NCI-H2107 treated with DMSO at 0.1 percent for 48 hours (cell line): ENCODE measurements around the gene RNF214.
A peak's percentile ranks its signal among the peaks of the same experiment; 100 is the strongest.
"Not testable (repeated sequence)": the region's sequence is repeated elsewhere in the genome, so short reads cannot be mapped to it uniquely, and the experiment has no call there.

Source experiments
- DNase-seq: peaks from one replicate; lab custom pipeline; 2025; ENCODE audit not compliant: unreplicated experiment; lab: John Stamatoyannopoulos, UW

The RNF214 gene

DNA sequence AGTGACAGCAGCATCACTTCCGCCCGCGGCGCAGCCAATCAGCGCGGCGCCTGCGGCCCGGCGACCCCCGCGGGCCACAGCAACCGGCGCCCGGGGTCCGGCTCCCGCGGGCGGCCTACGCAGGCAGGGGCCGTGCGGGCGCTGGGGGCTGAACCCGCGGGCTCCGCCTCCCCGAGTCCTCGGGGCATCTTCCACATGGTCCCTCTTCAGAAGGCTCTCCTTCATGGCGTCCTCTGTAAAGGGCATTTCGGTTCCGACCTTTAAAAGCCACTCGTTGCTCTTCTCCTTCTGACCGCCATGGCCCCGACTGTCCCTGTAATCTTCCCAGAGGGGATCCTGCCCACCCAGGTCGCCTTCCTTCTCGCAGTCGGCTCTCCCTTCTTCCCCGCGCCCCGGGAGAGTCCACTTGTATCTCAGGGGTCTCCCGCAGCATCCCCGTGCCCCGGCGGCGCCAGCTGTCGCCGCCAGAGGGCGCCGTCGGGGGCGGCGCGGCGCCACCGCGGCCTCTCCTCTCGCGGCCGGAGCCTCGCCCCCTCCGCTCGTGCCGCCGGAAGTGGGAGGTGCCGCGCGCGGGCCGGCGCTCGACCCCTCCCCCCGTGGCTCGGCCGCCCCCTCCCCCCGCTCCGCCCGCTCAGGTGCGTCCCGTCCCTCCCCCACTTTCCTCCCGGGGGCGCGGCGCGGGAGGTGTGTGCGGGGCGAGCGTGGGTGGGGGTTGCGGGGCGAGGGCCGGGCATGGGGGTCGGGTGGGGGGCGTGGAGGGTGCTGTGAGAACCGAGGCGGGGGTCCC, at the start of gene RNF214:
Gene RNF214 (plus strand): TSS at position 580 of the 787 bp plus-strand sequence. CDS start 1,602 bp downstream, outside the sequence.
- peak; percentile 54 for DNase-seq

DNA sequence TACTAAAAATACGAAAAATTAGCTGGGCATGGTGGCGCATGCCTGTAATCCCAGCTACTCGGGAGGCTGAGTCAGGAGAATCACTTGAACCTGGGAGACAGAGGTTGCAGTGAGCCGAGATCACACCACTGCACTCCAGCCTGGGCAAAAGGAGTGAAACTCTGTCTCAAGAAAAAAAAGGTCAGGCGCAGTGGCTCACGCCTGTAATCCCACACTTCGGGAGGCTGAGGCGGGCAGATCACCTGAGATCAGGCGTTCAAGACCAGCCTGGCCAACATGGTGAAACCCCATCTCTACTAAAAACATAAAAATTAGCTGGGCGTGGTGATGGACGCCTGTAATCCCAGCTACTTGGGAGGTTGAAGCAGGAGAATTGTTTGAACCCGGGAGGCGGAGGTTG, 49.3 kb upstream of the RNF214 start:
- DNase-seq, result not testable (repeated sequence)

DNA sequence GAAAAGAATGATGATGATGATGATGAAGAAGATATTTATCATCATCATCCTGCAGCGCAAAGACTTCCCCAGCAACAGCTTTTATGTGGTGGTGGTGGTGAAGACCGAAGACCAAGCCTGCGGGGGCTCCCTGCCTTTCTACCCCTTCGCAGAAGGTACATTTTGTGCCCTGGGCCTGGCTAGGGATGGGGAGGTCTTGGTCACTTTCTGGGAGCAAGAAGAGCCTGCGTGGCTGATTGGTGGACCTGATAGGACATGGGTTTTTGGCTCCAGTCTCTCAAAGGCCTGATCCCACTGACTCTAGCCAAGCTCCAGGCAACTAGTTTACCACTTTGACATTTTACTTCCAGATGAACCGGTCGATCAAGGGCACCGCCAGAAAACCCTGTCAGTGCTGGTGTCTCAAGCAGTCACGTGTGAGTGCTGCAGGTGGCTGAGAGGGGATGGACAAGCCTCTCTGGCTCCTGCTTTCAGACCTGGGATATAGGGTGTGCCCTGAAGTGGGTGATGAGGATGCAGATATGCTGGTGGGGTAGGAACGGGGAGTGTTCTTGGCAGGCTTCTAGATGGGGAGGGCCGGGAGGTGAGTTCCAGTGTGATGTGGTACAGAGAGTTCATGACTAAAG, 48.6 kb upstream of the RNF214 start:
- no peak for DNase-seq

DNA sequence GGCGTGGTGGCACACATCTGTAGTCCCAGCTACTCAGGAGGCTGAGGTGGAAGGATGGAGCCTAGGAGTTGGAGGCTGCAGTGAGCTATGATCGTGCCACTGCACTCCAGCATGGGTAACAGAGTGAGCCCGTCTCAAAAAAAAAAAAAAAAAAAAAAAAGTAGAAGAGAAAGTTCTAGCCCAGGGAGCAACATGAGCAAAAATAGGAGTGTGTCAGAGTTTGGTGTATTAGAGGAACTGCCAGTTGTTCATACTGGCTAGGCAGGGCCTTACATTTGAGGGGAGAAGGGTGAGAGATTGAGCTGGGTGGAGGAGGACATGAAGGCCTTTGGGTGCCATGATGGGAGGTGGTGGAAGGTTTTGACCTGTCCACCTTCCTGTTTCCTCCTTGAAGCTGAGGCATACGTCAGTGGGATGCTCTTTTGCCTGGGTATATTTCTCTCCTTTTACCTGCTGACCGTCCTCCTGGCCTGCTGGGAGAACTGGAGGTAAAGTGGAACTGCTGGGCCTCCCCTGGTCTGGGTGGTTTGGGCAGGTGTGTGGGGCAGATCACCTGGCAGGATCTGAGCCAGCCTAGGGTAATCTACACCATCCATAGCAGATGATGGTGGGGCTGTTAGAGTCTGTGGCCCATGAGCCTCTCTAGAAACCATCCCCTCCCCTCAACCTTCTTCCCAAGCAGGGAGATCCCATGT, 46.6 kb upstream of the RNF214 start:
- no peak for DNase-seq

DNA sequence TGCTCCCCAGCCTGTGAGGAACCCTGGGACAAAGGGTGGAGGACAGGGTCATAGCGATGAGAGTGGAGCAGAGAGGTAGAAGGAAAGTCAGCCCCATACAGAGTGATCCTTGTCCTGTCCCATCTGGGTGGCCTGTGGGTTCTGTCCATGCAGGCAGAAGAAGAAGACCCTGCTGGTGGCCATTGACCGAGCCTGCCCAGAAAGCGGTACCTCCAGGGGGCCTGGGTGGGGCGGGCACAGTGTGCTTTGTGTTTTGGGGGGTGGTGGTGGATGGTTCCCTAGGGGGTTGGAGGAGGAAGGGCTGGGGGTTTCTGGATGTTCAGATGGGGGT, 46.1 kb upstream of the RNF214 start:
- no peak for DNase-seq

DNA sequence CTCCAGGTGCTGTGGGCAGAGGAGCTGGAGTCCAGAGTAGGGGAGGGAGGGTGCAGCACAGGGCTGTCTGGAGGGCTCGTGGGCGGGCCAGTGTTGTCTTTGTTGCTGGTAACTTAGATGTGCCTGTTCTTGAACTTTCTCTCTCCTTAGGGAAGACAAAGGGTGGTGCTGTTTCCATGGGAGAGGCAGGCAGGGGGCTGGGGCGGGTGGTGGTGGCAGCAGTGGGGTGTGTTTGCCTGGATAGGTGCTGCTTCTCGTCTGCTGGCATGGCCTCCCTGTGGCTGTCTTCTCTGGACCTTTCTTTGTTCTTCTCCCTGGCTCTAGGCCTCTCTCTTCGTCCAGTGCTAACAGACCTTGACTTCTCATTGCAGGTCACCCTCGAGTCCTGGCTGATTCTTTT, 45.5 kb upstream of the RNF214 start:
- no peak for DNase-seq

DNA sequence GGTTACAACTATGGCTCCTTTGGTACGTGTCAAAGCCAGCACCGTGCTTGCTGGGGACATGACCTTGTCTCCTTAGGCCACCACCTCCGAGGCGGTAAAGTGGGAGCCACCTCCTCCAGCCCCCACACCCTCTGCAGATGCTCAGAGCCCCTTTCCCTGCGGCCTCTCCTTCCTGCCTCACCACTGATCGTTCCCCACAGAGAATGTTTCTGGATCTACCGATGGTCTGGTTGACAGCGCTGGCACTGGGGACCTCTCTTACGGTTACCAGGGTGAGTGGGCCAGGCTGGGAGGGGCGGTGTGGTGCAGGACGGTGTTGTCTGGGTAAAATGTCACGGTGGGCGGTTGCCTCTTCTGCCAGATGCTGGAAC, 45.1 kb upstream of the RNF214 start:
- no peak for DNase-seq

DNA sequence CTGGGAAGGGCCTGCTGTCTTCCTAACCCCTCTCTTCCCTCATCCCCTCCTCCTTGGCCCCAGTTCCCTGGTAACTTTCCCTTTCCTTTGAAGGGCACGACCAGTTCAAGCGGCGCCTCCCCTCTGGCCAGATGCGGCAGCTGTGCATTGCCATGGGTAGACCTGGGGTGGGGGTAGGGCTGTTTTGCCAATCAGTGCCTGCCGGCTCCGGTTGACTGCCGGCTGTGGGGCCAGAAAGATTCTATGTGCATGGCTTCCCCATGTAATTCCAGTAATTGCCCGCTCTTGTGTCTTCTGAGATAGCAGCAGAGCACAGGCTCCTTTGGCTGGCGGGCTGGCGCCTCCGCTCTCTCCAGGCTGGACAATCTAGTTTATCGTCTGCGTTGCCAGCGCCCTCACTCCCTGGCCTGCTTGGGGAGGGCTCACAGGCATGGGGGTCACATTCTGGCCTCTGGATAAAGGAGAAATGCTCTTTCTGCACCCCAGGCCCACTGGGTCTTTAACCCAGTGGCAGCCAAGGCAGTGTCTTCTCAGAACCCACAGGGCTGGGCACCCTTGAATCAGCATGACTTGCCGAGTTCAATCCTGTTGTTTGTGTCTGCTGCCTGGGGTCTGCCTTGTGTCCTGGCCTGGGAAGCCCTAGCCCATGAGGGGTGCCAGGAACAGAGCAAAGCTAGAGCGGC, 44.5 kb upstream of the RNF214 start:
- DNase-seq, result no peak

DNA sequence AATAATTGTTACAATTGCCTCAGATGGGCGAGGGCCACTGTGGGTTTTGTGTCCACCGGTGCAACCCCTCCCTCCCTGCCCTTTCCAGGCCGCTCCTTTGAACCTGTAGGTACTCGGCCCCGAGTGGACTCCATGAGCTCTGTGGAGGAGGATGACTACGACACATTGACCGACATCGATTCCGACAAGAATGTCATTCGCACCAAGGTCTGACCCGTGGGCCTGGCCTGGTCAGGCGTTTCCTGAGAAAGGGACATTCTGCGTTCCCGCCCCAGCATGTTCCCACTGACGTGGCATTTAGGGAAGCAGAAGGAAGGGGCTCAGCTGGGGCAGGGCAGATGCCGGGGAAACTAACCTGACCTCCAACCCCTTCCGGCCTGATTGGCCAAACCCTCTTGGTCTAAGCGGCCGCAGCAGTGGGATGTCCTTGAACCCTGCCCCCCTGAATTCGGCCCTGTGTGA, 43.8 kb upstream of the RNF214 start:
- no peak for DNase-seq

DNA sequence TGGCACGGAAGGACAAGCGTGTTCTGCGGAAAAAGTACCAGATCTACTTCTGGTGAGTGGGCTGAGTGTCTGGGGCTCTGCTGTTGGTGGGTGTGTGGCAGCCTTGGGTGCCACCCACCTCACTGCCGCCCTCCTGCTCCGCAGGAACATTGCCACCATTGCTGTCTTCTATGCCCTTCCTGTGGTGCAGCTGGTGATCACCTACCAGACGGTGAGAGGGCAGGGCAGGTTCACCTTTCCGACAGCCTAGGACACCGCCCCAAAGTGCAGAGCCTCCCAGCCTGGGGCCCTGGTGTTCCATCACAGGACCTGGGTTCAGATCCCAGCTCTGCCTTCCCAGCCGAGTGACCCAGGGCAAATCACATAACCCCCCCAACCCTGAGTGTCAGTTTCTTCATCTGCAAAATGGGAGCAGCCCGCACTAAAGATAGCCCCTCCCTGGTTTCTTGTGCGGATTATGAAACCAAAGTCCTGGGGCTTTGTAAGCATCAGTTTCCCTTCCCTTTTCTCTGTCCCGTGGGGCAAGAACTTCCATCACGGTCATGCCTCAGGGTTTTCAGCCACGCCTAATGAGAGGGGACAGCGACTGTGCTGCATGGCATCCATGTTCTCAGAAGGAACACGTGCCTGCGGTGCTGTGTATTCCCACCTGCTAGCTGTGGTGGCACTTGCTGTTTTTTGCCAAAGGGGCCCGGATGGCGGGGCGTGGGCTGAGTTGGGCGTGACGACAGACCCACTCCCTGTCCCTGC, 43.1 kb upstream of the RNF214 start:
- no peak for DNase-seq

DNA sequence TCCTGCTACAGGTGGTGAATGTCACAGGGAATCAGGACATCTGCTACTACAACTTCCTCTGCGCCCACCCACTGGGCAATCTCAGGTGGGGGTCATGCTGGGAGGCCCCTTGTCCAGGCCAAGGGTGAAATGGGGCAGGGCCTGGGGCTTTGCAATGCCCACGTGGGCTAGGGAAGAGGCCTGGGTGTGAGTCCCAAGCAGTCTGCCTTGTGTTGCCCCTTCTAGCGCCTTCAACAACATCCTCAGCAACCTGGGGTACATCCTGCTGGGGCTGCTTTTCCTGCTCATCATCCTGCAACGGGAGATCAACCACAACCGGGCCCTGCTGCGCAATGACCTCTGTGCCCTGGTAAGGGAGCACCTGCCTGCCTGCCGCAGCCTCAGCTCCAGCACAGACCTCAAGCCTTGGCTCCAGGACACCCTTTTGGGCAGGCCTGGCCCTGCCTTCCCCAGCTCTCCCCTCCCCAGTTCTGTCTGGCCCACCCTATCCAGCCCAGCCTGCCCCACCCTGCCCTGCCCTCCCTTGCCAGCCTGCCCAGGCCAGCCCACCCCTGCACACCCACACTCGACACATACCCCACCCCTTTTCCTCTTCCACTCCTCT, 42.4 kb upstream of the RNF214 start:
- no peak for DNase-seq

DNA sequence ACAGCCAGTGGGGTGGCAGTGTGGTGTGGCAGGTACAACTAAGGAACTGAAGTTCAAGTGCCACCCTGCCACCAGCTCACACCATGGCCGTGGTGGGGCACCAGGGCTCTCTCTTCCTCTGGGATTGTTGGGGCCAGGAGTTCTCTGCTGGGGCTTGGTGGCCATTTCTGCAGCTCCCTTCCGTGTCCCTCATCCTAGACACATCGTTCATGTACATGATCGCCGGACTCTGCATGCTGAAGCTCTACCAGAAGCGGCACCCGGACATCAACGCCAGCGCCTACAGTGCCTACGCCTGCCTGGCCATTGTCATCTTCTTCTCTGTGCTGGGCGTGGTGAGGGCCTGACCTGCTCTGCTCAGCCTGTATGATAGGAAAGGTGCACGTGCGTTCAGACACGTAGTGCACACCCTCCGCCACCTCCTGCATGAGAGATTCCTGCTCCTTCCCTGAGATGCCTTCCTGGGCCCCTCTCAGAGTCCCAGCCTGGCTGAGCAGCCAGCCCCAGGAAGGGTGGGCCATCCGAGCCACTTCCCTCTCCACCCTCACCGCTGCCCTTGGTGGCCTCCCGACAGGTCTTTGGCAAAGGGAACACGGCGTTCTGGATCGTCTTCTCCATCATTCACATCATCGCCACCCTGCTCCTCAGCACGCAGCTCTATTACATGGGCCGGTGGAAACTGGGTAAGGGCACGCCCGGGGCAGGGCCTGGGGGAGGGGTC, 40.6 kb upstream of the RNF214 start:
- no peak for DNase-seq

DNA sequence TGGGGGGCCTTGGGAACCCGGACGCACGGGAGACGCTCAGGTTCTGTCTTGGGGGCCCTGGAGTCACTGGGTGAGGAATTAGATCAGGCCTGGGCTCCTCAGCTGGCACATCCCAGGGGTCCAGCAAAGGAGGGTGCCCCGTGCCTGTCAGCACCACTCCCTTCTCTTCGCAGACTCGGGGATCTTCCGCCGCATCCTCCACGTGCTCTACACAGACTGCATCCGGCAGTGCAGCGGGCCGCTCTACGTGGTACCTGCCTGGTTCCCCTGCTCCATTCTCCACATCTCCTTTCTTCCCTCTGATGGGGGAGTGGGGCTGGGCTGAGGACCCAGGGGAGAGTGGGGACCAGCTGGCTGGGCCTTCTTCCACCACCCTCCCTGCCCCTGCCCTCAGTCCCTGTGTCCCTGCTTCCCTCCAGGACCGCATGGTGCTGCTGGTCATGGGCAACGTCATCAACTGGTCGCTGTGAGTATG, 40.0 kb upstream of the RNF214 start:
- no peak for DNase-seq

DNA sequence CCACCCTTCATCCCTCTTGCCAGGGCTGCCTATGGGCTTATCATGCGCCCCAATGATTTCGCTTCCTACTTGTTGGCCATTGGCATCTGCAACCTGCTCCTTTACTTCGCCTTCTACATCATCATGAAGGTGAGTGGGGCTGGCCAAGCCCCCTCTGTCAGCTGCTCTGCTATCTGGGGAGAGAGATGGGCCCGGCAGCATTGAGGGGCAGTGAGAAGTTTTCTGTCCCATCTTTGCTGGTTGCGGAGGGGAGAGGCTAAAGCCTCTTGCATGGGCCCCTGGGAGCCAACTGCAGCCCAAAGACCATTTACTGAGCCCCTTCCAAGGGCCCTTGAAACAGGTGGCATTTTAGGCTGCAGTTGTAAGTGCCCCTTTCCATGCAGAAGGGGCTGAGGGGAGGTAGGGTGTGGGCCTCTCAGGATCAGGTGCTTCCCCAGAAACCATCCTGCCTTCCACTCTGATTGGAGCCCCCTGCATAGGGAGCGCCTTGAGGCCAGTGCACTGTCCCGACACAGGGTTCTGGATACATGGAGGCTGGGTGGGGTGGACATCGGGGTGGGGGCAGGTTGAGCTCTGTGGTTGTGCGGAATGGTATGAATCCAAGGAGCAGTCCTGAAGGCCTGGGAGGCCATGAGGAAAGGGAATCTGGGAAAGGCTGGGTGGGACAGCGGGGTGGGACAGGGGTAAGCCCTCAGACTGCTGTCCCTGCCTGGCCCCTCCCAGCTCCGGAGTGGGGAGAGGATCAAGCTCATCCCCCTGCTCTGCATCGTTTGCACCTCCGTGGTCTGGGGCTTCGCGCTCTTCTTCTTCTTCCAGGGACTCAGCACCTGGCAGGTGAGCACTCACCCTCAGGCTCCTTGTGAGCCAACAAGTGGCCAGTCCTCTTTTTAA, 39.1 kb upstream of the RNF214 start:
- no peak for DNase-seq

DNA sequence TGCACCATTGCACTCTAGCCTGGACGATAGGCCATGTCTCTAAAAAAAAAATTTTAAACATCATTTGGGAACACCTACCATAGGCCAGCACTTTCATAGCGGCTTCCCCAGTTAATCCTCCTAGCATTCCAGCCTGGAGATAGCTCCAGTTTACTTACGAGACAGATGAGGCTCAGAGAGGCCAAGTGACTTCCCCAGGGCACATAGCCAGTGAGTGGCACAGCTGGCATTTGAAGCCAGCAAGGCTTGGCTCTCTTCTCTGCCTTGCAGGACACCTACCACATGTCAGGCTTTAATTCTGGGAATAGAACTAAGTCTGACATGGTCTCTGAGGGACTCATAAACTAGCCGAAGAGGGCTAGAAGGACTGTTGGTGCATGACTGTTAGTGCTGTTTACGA, 38.2 kb upstream of the RNF214 start:
- DNase-seq, result no peak

DNA sequence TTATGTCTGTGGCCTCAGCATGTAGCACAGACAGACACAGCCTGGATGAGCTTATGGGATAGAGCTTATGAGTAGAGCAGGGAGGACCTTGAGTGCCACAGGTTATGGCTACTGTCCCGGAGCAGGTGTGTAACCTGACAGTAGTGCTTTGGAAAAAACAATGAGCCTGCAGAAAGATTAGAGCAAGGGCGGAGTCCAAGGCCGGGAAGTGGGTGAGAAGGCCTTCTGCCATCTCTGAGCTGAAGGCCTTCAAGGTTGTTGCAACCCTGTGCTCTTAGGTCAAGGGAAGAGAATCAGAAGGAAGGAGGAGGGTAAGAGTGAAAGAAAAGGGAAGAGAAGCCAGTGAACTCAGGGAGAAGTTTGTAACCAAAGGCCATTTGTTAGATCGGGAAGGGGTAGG, 37.2 kb upstream of the RNF214 start:
- DNase-seq, result no peak

DNA sequence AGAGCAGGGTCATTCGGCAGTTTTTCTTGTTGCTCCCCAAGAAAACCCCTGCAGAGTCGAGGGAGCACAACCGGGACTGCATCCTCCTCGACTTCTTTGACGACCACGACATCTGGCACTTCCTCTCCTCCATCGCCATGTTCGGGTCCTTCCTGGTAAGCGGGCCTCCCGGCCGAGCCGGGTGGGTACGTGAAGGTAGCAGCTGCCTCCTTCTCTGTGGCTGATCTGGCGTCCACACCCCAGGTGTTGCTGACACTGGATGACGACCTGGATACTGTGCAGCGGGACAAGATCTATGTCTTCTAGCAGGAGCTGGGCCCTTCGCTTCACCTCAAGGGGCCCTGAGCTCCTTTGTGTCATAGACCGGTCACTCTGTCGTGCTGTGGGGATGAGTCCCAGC, 36.7 kb upstream of the RNF214 start:
- DNase-seq, result no peak

DNA sequence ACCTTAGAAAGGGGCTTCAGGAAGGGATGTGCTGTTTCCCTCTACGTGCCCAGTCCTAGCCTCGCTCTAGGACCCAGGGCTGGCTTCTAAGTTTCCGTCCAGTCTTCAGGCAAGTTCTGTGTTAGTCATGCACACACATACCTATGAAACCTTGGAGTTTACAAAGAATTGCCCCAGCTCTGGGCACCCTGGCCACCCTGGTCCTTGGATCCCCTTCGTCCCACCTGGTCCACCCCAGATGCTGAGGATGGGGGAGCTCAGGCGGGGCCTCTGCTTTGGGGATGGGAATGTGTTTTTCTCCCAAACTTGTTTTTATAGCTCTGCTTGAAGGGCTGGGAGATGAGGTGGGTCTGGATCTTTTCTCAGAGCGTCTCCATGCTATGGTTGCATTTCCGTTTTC, 35.5 kb upstream of the RNF214 start:
- DNase-seq, result no peak
